ENCODE results near the gene CLEC16A.

Gene CLEC16A

GRCh38 chr16:11082860-11083388 lies 138.6 kb downstream of the CLEC16A start:
- Histone ChIP-seq H3K27me3 (ENCODE audit: control insufficient read depth, insufficient read depth, low read length) (no peaks in the 10 kb centered on the region), H3K4me3 (ENCODE audit: low read length) (no peak overlapping the region), H3K36me3 (ENCODE audit: control insufficient read depth, insufficient read depth, low read length) (no peaks in the 10 kb centered on the region), H3K27ac (ENCODE audit: low read length) (no peak overlapping the region), H3K9me3 (ENCODE audit: control insufficient read depth, insufficient read depth, low read length) (no peaks in the 10 kb centered on the region), H3K4me1 (ENCODE audit: control insufficient read depth, insufficient read depth, low read length) (no peaks in the 10 kb centered on the region)
- WGBS (ENCODE audit: insufficient coverage, insufficient read length): no CpG with 5 or more reads among the region's 2 CpGs
- no peak for DNase-seq (ENCODE audit: low read depth, low spot score)

DNA sequence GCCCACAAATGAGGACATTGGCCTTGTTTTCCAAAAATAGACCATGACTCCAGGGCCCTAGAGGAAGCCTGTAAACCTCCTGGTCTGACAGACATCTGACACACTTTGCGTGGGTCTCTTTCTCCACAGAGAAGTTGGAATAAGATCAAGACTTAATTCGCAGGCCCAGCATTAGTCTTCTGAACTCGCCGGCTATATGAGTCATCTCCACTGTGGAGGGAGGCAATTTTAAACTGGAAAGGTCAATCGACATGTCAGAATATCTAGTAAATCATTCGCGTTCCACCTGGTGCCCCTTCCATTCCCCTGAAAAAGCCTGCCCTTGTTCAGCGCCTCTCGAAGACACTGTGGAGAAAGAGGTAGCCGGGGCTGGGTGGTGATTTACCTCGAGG lies 140.1 kb downstream of the CLEC16A start:
- no CpG with 5 or more reads among the region's 11 CpGs for WGBS (ENCODE audit: insufficient coverage, insufficient read length)
- Histone ChIP-seq H3K4me3 (ENCODE audit: low read length) (no peak overlapping the region), H3K27ac (ENCODE audit: low read length) (no peak overlapping the region), H3K4me1 (ENCODE audit: control insufficient read depth, insufficient read depth, low read length) (no peaks in the 10 kb centered on the region), H3K27me3 (ENCODE audit: control insufficient read depth, insufficient read depth, low read length) (no peaks in the 10 kb centered on the region), H3K9me3 (ENCODE audit: control insufficient read depth, insufficient read depth, low read length) (no peaks in the 10 kb centered on the region), H3K36me3 (ENCODE audit: control insufficient read depth, insufficient read depth, low read length) (no peaks in the 10 kb centered on the region)
- DNase-seq (ENCODE audit: low read depth, low spot score): no peak

DNA sequence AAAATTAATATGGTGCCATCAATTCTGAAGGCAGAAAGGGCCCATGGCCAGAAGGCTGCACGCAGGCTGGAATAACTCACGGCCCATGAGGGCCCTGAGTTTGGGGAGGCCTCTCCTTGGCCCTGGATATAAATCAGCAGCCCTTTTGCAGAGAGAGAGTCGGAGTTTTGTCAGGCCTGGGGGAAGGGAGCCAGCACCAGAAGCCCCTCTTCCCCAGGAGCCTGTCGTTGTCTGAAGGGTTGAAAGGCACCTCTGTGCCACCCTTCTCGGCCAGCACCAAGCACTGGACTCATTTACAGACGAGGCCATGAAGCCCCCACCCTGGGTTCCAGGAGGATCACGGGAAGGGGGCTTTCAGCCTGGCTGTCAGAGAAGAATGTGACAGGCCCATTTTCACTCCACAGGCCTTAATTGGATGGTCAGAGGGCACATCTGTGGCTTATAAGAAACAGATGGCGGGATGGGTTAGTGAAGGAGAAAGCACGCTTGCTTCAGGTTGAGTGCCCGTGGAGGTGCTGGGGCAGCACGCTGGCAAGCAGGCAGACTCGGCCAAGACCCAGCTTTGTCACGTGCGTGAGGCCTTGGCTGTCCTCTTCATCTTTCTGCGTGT lies 140.6 kb downstream of the CLEC16A start:
- Histone ChIP-seq H3K4me3 (ENCODE audit: low read length) (no peak overlapping the region), H3K4me1 (ENCODE audit: control insufficient read depth, insufficient read depth, low read length) (no peaks in the 10 kb centered on the region), H3K27ac (ENCODE audit: low read length) (no peak overlapping the region), H3K36me3 (ENCODE audit: control insufficient read depth, insufficient read depth, low read length) (no peaks in the 10 kb centered on the region), H3K27me3 (ENCODE audit: control insufficient read depth, insufficient read depth, low read length) (no peaks in the 10 kb centered on the region), H3K9me3 (ENCODE audit: control insufficient read depth, insufficient read depth, low read length) (no peaks in the 10 kb centered on the region)
- WGBS (ENCODE audit: insufficient coverage, insufficient read length): no CpG with 5 or more reads among the region's 15 CpGs
- no peak for DNase-seq (ENCODE audit: low read depth, low spot score)

DNA sequence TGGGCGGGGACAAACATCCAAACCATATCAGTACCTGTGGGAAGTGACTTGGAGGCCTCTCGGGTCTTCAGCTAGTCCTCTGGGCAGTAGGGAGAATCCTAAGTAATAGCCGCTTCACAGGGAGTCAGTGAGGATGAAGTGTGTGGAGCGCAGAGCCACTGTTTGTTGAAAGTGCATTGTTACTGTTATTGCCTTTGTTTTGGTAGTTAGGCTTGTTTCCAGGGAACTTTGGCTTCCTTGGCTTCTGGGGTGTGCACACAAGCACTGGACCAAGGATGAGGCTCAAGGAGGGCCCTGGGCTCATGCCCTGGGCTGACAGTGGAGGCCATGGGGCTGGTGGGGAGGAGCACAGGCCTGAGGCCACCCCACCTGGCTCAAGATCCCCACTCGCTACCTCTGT lies 141.6 kb downstream of the CLEC16A start:
- Histone ChIP-seq H3K27ac (ENCODE audit: low read length) (no peak overlapping the region), H3K27me3 (ENCODE audit: control insufficient read depth, insufficient read depth, low read length) (no peaks in the 10 kb centered on the region), H3K9me3 (ENCODE audit: control insufficient read depth, insufficient read depth, low read length) (no peaks in the 10 kb centered on the region), H3K4me1 (ENCODE audit: control insufficient read depth, insufficient read depth, low read length) (no peaks in the 10 kb centered on the region), H3K4me3 (ENCODE audit: low read length) (no peak overlapping the region), H3K36me3 (ENCODE audit: control insufficient read depth, insufficient read depth, low read length) (no peaks in the 10 kb centered on the region)
- no CpG with 5 or more reads among the region's 5 CpGs for WGBS (ENCODE audit: insufficient coverage, insufficient read length)
- DNase-seq (ENCODE audit: low read depth, low spot score): no peak

DNA sequence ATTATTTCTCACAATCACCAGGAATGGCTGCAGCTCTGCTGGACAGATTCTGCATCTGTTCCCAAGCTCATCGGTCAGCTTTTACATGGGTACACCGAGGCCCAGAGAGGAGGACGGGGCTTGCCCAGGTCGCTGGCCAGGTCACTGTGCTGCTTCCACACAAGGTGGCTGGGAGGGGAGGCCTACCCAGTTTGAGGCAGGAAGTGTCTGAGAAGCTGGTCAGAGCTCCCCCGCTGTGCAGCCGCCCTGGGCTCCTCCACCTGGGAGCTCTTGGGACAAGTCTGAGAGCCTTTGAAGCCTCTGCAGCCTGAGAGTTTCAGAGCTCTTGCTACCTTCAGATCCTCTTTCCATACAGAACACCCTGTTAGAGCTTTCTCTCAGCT lies 143.3 kb downstream of the CLEC16A start:
- no peaks in the 10 kb centered on the region for H3K4me1 ChIP-seq (ENCODE audit: control insufficient read depth, insufficient read depth, low read length)
- H3K27ac ChIP-seq (ENCODE audit: low read length): no peak overlapping the region
- no peaks in the 10 kb centered on the region for H3K27me3 ChIP-seq (ENCODE audit: control insufficient read depth, insufficient read depth, low read length)
- WGBS (ENCODE audit: insufficient coverage, insufficient read length): no CpG with 5 or more reads among the region's 6 CpGs
- no peak overlapping the region for H3K4me3 ChIP-seq (ENCODE audit: low read length)
- H3K36me3 ChIP-seq (ENCODE audit: control insufficient read depth, insufficient read depth, low read length): no peaks in the 10 kb centered on the region
- no peaks in the 10 kb centered on the region for H3K9me3 ChIP-seq (ENCODE audit: control insufficient read depth, insufficient read depth, low read length)
- no peak for DNase-seq (ENCODE audit: low read depth, low spot score)

DNA sequence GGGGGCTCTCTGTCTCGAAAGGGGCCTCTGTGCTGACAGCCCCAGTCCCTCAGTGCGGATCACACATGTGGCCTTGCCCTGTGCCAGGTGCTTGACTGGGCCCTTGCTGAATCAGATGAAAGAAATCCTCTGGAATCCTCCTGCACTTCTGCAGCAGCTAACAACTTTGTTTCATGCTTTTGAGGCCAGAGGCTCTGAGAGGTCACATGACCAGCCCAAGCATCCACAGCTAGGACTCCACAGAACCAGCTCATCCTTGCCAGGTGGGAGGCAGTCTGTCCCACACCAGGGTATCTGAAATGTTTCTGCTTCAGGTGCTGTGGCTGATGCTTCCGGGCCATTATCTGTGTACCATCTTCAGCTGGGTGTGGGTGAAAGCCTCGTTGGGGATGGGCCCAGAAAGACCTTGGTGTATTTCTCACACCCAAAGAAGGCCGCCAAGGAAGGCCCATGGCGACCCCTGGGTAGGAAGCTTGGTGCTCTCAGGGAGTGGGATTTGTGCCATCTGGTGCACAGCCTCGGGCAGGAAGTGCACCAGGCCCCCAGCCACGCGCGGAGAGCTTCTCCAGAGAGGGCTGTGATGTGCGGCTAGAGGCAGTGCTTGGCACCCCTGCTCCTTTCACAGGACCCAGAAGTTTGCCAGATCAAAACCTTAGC lies 143.8 kb downstream of the CLEC16A start:
- Histone ChIP-seq H3K4me1 (ENCODE audit: control insufficient read depth, insufficient read depth, low read length) (no peaks in the 10 kb centered on the region), H3K9me3 (ENCODE audit: control insufficient read depth, insufficient read depth, low read length) (no peaks in the 10 kb centered on the region), H3K4me3 (ENCODE audit: low read length) (no peak overlapping the region), H3K27me3 (ENCODE audit: control insufficient read depth, insufficient read depth, low read length) (no peaks in the 10 kb centered on the region), H3K36me3 (ENCODE audit: control insufficient read depth, insufficient read depth, low read length) (no peaks in the 10 kb centered on the region), H3K27ac (ENCODE audit: low read length) (no peak overlapping the region)
- DNase-seq (ENCODE audit: low read depth, low spot score): no peak
- WGBS (ENCODE audit: insufficient coverage, insufficient read length): no CpG with 5 or more reads among the region's 11 CpGs

DNA sequence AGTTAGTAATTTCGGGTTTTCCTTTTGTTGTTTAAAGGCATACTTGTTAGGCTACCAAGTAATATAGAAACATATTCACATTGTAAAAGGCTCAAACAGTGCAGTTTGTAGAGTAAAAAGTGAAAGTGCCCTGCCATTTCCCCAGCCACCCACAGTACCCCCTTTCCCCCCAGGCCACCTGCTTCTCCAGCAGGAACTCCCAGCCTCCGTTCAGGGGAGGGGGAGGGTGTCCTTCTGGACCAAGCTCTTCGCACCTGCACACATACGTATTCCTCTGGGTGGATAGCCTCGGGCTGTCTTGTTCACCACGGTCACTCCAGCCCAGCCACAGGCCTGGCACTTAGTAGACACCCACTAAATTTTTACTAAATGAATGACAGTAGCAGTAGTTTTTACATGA lies 144.5 kb downstream of the CLEC16A start:
- no peaks in the 10 kb centered on the region for H3K9me3 ChIP-seq (ENCODE audit: control insufficient read depth, insufficient read depth, low read length)
- H3K27ac ChIP-seq (ENCODE audit: low read length): no peak overlapping the region
- DNase-seq (ENCODE audit: low read depth, low spot score): no peak
- H3K4me3 ChIP-seq (ENCODE audit: low read length): no peak overlapping the region
- no peaks in the 10 kb centered on the region; the same call in 1 of the 2 replicates for H3K4me1 ChIP-seq (ENCODE audit: control insufficient read depth, insufficient read depth, low read length)
- no peaks in the 10 kb centered on the region for H3K36me3 ChIP-seq (ENCODE audit: control insufficient read depth, insufficient read depth, low read length)
- no CpG with 5 or more reads among the region's 6 CpGs for WGBS (ENCODE audit: insufficient coverage, insufficient read length)
- H3K27me3 ChIP-seq (ENCODE audit: control insufficient read depth, insufficient read depth, low read length): no peaks in the 10 kb centered on the region

DNA sequence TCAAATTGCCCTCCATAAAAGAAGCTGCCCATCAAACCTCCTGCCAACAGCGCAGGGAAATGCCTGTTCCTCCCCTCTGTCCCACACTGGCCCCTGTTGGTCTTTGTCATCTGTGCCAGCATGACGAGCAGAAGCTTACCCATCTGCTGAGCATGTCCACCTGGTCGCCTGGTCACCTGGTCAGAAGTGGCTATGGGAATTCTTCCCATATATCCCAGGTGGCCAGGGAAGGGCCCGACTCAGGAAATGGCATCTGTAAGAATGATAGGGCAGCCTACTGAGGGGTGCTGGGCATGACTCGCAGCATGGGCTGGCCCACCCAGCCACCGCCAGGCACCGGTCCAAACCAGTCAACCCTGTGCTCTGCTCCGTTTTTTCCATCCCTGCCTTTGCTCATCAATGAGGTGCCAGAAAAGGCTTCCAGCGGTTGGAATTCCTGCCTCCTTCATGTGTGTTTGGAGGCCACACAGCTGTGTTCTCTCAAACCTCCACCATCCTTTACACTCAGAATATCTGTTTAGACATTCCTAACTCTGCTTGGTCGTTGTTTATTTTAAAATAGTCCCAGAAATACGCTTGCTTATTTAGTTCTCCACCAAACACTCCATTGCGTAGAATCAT lies 145.2 kb downstream of the CLEC16A start:
- Histone ChIP-seq H3K27ac (ENCODE audit: low read length) (no peak overlapping the region), H3K4me1 (ENCODE audit: control insufficient read depth, insufficient read depth, low read length) (no peaks in the 10 kb centered on the region; the same call in 1 of the 2 replicates), H3K36me3 (ENCODE audit: control insufficient read depth, insufficient read depth, low read length) (no peaks in the 10 kb centered on the region), H3K9me3 (ENCODE audit: control insufficient read depth, insufficient read depth, low read length) (no peaks in the 10 kb centered on the region), H3K4me3 (ENCODE audit: low read length) (no peak overlapping the region), H3K27me3 (ENCODE audit: control insufficient read depth, insufficient read depth, low read length) (no peaks in the 10 kb centered on the region)
- no CpG with 5 or more reads among the region's 12 CpGs for WGBS (ENCODE audit: insufficient coverage, insufficient read length)
- DNase-seq (ENCODE audit: low read depth, low spot score): no peak

- H3K27ac ChIP-seq (ENCODE audit: low read length): no peak overlapping the region
- no peaks in the 10 kb centered on the region for H3K36me3 ChIP-seq (ENCODE audit: control insufficient read depth, insufficient read depth, low read length)
- WGBS (ENCODE audit: insufficient coverage, insufficient read length): no CpG with 5 or more reads among the region's 6 CpGs
- H3K27me3 ChIP-seq (ENCODE audit: control insufficient read depth, insufficient read depth, low read length): no peaks in the 10 kb centered on the region
- no peaks in the 10 kb centered on the region; the same call in 1 of the 2 replicates for H3K4me1 ChIP-seq (ENCODE audit: control insufficient read depth, insufficient read depth, low read length)
- DNase-seq (ENCODE audit: low read depth, low spot score): no peak
- no peak overlapping the region for H3K4me3 ChIP-seq (ENCODE audit: low read length)
- no peaks in the 10 kb centered on the region for H3K9me3 ChIP-seq (ENCODE audit: control insufficient read depth, insufficient read depth, low read length)
These were observed 145.9 kb downstream of the CLEC16A start for GRCh38 chr16:11090232-11090631.

GRCh38 chr16:11091021-11091785 lies 146.8 kb downstream of the CLEC16A start:
- no CpG with 5 or more reads among the region's 14 CpGs for WGBS (ENCODE audit: insufficient coverage, insufficient read length)
- Histone ChIP-seq H3K27ac (ENCODE audit: low read length) (no peak overlapping the region), H3K9me3 (ENCODE audit: control insufficient read depth, insufficient read depth, low read length) (no peaks in the 10 kb centered on the region), H3K4me1 (ENCODE audit: control insufficient read depth, insufficient read depth, low read length) (no peaks in the 10 kb centered on the region; the same call in 1 of the 2 replicates), H3K4me3 (ENCODE audit: low read length) (no peak overlapping the region), H3K36me3 (ENCODE audit: control insufficient read depth, insufficient read depth, low read length) (no peaks in the 10 kb centered on the region), H3K27me3 (ENCODE audit: control insufficient read depth, insufficient read depth, low read length) (no peaks in the 10 kb centered on the region)
- DNase-seq (ENCODE audit: low read depth, low spot score): no peak
